Measurements from ENCODE around the gene PCNA.

GRCh38 chr20:5065166-5065878 lies 54.4 kb downstream of the PCNA start:
- TF ChIP-seq EP300 (IDR thresholded peaks at IDR 0.05) (no peak), CTCF (IDR thresholded peaks at IDR 0.05) (no peak), POLR2AphosphoS5 (IDR thresholded peaks at IDR 0.05) (no peak)
